Activated CD8-positive, alpha-beta memory T cell treated with anti-CD3 and anti-CD28 coated beads for 36 hours (primary cell): Measurements from ENCODE around the gene ADD1. TPM values are rescaled to one million over a fixed set of nuclear protein-coding genes. Genes with fewer than 3 reads are reported as not detected.

Experiments
- CTCF ChIA-PET: fragments of 350-600 bp; sonication (Branson Sonifier 250); formaldehyde crosslinking; loops from one replicate; lab custom pipeline; 2021; ENCODE audit warnings: antibody characterized with exemption; lab: Charles Lee
- POLR2A ChIA-PET: fragments of 350-600 bp; sonication (Branson Sonifier 250); formaldehyde crosslinking; loops from one replicate; lab custom pipeline; 2021; ENCODE audit warnings: antibody characterized with exemption; lab: Charles Lee
- total RNA-seq, 2 experiments: library from RNA; stranded (reverse); gene quantifications; one replicate each; pipeline ENCODE4 v1.2.3, GENCODE V29; 2021

Gene ADD1
- total RNA-seq, 2 experiments from 2014 or later, result 151 to 154 TPM

DNA sequence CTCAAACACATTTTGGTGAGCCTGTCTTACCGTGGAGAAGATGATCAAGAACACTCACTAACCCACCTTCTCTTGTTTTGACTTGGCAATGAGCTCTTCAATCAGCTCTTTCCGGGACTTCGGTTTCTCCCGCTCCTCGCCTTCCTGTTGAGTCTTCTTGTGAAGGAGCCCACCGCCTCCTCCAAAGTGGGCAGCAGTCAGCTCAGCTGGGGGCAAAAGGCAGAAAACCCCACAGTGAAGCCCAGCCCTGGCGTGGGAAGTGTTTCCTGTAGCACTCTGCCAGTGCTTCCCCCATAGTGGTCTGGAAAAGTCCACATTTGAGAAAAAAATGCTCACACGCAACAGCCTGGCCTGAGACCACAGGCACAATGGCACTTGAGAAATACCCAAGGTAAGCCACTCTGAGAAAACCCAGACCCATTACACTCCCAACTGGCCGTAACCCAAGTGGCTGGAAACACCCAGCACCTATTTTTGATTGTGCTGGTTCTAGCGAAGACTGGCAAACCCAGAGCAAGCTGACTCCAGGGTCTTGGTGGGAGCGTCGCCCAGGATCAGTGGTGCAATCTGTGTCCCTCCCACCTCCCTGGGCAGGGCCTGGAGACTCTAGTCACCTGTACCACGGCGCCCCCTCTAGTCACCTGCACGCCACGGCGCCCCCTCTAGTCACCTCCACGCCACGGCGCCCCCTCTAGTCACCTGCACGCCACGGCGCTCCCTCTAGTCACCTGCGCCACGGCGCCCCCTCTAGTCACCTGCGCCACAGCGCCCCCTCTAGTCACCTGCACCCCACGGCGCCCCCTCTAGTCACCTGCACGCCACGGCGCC is 110.9 kb downstream of the ADD1 start:
- ChIA-PET POLR2A (interaction anchor here (0.6 to 2.3 kb wide), 10 partner anchors 8 to 241 kb away, joined by 3 to 47 read pairs (median 4); partner anchors contain the start of genes GRK4 and NOP14), CTCF (interaction anchor here (0.6 to 4.8 kb wide), 14 partner anchors 8 to 156 kb away, joined by 3 to 37 read pairs (median 4); partner anchors contain the start of genes GRK4 and NOP14)

DNA sequence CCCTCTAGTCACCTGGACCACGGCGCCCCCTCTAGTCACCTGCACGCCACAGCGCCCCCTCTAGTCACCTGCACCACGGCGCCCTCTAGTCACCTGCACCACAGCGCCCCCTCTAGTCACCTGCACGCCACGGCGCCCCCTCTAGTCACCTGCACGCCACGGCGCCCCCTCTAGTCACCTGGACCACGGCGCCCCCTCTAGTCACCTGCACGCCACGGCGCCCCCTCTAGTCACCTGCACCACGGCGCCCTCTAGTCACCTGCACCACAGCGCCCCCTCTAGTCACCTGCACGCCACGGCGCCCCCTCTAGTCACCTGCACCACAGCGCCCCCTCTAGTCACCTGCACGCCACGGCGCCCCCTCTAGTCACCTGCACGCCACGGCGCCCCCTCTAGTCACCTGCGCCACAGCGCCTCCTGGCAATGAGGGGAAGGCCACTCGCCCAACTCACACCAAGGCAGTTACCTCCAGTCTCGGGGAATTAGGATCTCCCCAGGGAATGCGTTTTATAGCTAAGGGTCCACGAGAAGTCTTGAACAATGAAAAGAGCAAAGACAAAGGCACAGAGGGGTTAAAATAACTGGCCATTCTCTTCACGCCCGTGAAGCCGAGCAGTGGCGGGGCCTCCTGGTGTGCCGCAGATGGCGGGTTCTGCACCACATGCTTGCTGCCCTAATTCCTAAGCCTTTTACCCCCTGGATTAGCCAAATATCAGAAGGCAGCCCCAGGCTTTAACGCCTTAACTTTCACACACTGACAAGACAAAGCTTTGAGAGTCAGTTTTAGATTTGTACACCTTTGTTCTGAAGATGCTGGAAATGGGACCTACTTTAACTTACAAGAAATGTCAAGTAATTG is 111.8 kb downstream of the ADD1 start:
- POLR2A ChIA-PET, result interaction anchor here (0.7 to 2.3 kb wide), 2 partner anchors 19 to 20 kb away, joined by 3 to 47 read pairs; no protein-coding TSS in a partner anchor
- CTCF ChIA-PET, result interaction anchor here (1.2 to 4.8 kb wide), 4 partner anchors 8 to 192 kb away, joined by 4 to 37 read pairs (median 8); partner anchors contain the start of genes GRK4 and NOP14

DNA sequence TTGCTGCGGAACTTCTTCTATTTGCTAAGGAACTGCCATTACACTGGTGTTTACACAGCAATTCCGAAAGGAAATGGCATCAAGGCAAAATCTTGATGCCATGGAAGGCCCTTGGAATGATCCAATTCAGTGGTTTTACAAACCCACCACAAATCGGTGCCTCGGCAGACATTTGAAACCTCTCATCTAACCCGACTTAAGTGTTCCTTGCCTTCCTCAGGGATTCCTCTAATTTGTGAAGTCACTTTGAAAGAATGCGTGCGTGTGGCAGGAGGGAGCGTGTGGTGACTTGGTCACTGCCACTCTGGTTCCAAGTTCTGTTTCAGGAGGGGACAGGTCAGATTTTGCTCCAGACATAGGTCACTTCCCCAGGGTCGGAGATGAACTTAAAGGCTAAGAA is 114.8 kb downstream of the ADD1 start:
- ChIA-PET POLR2A (no interaction called here), CTCF (no interaction called here)

DNA sequence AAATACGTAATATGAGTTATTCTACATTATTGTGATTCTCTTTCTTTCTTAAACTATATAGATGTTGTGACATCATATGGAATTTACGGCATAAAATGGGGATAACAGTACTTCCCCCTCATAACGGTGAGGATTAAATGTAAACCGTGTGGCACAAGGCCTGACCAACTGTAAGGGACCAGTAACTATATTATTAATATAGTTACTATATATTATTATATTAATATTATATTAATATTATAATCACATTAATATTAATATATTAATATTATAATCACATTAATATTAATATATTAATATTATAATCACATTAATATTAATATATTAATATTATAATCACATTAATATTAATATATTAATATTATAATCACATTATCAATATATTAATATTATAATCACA is 116.8 kb downstream of the ADD1 start:
- CTCF ChIA-PET, result interaction anchor here (0.7 to 1.2 kb wide), 2 partner anchors 13 kb away, joined by 3 to 4 read pairs; no protein-coding TSS in a partner anchor
- POLR2A ChIA-PET, result interaction anchor here (0.6 to 0.9 kb wide), 2 partner anchors 25 to 119 kb away, joined by 3 to 7 read pairs; no protein-coding TSS in a partner anchor

DNA sequence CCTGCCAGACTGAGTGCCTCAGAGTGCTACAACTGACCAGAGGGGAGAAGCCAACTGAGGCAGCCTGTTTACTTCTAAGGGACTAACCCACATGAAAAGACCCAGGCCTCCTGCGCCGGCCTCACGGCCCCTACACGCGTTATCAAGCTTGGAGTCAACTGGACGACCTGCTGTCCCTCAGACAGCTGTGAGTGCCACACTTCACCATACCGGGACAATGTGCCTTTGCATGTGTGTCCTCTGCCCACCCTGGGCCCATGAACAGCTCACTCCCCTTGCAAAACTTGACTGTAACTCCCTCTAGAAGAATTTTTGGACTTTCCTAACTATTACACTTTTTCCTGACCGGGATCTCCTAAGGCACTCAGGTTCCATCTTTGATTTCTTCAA is 117.8 kb downstream of the ADD1 start:
- CTCF ChIA-PET, result interaction anchor here (0.6 to 3.2 kb wide), 2 partner anchors 25 kb away, joined by 4 to 18 read pairs; no protein-coding TSS in a partner anchor
- POLR2A ChIA-PET, result interaction anchor here (3.8 kb wide), 1 partner anchor 26 kb away, joined by 34 read pairs; no protein-coding TSS in a partner anchor

DNA sequence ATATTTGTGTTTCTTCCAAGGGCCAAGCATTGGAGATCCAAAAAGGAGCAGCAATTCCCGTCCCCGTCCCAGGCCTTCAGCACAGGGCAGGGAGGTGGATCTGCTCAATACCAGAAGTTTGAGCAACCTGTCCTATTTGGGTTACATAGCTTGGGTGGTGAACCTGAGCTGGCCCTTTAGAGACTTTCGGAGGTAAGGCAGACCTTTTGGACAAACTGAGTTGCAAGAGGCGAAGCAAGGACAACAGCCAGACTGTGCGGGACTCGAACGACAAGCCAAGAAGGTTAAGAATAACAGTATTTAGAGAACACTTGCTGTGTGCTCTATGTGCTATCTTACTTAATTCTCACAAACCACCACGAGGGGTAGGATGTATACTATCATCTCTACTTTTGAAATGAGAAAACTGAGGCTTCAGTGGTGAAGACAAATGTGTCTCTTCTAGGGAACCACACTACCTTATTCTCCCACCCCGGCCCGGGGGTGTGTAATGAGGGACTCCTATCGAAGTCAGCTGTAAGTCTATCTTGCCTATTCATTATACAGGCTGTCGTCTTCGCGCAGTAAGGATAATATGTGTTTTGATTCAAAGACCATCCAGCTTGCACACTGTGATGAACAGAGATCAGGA is 118.3 kb downstream of the ADD1 start:
- CTCF ChIA-PET, result interaction anchor here (0.7 to 3.2 kb wide), 8 partner anchors 8 to 198 kb away, joined by 3 to 18 read pairs (median 3); no protein-coding TSS in a partner anchor
- POLR2A ChIA-PET, result interaction anchor here (0.6 to 3.8 kb wide), 6 partner anchors 8 to 492 kb away, joined by 3 to 34 read pairs (median 4); partner anchors contain the start of gene RNF4

DNA sequence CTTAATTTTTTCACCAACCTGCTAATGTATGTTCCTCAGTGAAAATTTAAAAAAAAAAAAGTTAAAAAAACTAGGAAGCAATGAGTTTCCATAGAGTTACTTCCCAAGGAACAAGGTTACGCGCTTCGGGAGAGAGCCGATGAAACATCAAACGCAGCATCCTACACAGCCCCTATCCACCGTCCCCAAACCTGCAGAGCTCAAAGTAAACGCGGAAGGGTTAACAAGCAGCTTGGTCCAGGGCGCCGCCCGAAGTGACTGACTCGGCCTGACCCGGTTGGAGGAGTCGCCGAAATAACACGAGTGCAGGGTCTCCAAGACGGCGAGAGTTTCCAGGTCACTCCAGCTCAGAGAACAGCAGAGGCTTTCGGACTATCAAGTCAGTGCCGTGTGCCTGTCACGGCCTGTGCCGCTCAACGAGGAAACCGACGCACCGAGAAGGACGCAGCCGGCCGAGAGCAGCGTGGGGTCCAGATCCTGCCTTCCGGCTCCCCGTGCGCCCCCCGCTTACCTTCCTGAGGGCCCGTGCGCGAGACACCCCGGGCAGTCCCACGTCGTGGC is 119.0 kb downstream of the ADD1 start:
- ChIA-PET POLR2A (interaction anchor here (0.6 to 3.8 kb wide), 9 partner anchors 9 to 493 kb away, joined by 3 to 34 read pairs (median 3); partner anchors contain the start of gene RNF4), CTCF (interaction anchor here (0.7 to 3.2 kb wide), 10 partner anchors 8 to 199 kb away, joined by 3 to 18 read pairs (median 3); no protein-coding TSS in a partner anchor)

DNA sequence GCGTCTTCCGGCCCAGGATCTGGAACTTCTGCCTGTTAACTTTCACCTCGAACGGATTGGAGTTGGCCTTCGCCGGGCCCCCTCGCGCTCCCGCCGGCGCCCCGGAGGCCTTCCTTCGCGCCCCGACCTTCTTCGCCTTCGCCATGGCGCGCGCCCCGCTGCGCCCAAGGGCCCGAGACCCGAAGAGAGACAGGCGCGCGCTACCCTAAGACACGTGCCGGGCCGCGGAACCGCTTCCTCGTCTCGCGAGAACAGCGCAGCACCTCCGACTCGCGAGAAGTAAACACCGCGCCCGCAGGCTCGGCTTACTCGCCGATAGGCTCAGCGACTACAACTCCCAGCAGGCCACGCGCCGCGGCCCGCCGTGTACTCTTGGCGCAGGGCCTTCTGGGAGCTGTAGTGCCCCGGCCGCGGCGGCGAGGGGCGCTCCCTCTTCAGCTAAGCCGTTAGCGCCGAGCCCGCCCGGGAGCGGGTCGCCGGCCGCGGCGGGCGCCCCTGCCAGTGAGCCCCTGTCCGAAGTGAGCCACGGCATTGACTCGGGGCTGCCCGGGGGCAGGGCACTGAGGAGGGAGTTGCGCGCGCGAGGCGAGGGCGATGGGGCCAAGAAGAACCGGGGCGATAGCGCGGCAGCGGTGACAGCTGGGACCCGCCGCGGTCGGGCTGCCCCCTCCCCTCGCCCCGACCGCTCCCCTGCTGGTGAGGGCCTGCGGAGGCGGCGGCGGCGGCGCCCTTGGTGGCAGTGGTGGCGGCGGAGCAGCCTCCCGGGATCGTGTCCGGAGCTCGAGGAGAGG is 119.7 kb downstream of the ADD1 start, which contains the start of the genes GRK4 and NOP14:
GRK4 (plus strand) TSS at position 397 of the 791 bp plus-strand sequence. CDS start 500 bp downstream, outside the sequence.
NOP14 (minus strand) TSS at position 232 of the 791 bp plus-strand sequence; CDS start at position 145, 87 bp downstream.
- POLR2A ChIA-PET, result interaction anchor here (0.6 to 3.8 kb wide), 6 partner anchors 9 to 217 kb away, joined by 3 to 34 read pairs (median 5); no protein-coding TSS in a partner anchor
- CTCF ChIA-PET, result interaction anchor here (0.7 to 3.2 kb wide), 5 partner anchors 9 to 82 kb away, joined by 3 to 18 read pairs (median 9); no protein-coding TSS in a partner anchor

DNA sequence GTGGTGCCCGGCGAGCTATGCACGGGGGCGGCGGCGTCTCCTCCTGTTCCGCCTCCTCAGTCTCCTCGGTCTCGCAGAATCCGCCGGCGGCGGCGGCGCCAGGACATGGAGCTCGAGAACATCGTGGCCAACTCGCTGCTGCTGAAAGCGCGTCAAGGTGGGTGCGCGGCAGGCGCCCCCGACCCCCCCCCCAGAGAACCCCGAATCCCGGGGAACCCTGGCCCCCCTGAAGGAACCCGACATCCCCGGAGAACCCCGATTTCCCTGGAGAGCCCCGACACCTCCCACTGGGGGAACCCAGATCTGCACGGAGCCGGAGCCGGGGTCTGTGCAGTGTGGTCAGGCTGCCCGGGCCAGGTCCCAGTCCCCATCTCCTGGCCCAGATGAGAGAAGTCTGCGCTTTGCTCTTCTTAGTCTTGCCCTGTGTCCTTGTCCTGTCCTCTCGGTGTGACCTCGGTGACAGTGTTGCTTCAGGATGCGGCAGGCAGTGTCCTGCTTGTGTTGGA is 120.4 kb downstream of the ADD1 start:
- POLR2A ChIA-PET, result interaction anchor here (0.8 to 3.8 kb wide), 5 partner anchors 10 to 218 kb away, joined by 3 to 34 read pairs (median 6); no protein-coding TSS in a partner anchor
- CTCF ChIA-PET, result interaction anchor here (0.6 to 3.2 kb wide), 6 partner anchors 10 to 90 kb away, joined by 3 to 18 read pairs (median 7); no protein-coding TSS in a partner anchor

DNA sequence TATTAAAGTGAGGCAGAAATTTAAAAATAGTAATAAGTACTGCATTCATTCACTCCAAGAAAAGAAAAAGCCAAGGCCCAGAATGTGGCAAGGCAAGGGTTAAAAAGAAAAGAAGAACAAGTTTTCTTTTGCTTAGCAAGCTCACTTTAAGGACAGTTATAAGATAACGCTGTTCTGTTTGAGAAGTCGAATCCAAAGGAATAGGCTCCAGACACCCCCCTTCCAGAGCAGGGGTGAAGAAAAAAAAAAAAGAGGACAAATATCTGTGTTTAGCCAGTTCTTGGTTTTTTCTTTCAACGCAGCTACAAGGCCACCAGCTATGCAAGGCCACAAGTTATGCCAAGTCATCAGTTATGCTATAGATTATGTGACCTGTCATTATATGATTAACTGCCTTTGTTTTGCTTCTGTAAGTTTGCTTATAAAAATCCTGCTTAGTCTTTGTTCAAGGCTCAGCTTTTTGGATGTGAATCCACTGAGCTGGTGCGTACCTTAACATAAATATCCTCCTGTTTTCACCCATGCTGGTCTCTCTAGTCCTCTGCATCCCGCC is 121.1 kb downstream of the ADD1 start:
- CTCF ChIA-PET, result interaction anchor here (0.8 to 3.2 kb wide), 3 partner anchors 11 to 29 kb away, joined by 4 to 18 read pairs (median 9); no protein-coding TSS in a partner anchor
- POLR2A ChIA-PET, result no interaction called here

DNA sequence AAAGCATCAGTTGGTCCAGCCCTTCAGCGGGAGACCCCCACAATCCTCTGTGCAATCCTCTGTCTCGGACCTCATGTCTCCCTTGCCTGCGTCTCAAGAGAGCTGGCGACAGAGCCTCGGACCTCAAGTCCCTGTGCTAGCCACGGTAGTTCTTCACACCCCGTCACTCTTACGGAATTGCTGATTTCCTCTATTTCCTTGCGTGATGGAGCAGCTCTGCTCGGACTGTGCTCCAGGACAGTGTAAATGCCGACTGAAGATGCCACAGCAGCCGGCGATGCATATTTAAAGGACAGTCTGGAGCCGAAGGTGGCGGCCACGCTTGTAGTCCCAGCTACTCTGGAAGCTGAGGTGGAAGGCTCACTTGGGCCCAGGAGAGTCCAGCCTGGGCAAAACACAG is 121.6 kb downstream of the ADD1 start:
- ChIA-PET POLR2A (no interaction called here), CTCF (interaction anchor here (0.8 to 2.7 kb wide), 2 partner anchors 10 to 13 kb away, joined by 4 to 9 read pairs; no protein-coding TSS in a partner anchor)

DNA sequence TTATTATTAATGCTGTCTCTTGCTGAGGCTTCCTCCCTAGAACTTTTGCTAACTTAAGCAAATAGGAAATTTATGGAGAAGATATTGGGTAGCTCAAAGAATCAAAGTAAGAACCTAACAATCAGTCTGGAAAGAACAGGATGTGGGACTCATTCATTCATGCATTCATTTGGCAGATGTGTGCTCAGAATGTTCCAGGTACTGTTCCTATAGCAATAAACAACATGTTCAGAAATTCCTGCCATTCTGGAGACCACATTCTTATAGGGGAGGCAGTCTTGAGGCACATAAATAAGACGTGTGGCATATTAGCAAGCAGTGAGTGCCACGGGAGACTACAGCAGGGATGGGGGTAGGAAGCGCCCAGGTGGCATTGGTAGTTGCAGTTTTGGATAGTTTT is 124.7 kb downstream of the ADD1 start:
- ChIA-PET CTCF (interaction anchor here (1.2 kb wide), 1 partner anchor 69 kb away, joined by 3 read pairs; no protein-coding TSS in a partner anchor), POLR2A (no interaction called here)

DNA sequence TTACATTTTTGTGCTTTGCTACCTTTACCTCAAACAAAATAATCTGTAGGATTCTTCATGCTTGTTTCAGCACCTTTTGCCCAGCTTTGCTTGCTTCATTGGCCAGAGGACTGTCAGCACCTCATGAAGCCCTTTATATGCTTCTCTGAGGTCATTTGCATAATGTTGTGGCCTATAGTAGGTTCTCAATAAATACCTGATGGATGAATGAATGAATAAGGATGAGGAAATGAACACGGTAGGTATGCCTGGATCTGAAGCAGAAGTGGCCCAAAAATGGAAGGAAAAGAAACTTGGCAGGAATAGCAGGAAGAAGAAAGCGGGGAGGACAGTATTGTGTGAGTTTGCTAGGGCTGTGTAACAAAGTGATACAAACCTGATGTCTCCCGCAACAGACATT is 127.6 kb downstream of the ADD1 start:
- POLR2A ChIA-PET, result no interaction called here

DNA sequence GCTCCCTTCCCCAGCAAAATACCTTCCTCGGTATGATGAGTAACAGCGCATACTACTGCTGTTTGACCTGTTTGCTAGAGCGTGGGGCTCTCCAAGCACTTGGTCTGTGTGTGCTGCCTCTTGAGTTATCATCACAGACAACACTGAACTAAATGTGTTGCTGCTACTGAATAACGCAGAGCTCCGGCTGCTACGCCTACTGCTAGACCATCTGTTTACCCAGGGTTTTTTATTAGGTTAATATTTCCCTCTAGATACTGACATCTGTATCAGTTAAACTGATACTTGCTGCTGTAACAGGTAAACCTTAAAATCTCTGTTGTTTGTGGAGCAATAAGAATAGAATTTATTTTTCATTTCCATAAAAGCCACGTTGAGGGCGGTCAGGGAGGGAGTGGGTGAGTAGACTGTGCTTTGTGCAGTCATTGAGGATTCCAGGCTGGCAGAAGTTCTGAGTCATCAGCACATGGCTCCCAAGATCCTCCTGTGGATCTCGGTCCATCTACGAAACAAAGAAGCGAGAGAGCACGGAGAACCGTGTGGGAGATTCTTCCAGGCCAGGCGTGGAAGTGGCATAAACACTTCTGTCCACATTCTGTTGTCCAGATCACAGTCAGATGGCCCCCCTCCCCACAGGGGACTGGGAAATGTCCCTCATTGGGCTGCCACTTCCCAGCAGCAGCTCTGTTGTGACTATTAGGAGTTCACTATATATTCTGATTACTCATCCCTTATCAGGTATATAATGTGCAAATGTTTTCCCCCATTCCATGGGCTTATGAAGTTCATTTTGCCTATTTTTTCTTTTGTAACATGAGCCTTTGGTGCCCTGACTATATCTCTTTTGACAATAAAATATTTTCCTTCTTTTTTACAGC is 133.8 kb downstream of the ADD1 start:
- CTCF ChIA-PET, result interaction anchor here (0.6 to 3.5 kb wide), 12 partner anchors 14 to 64 kb away, joined by 3 to 28 read pairs (median 4); partner anchors contain the start of genes GRK4 and NOP14
- POLR2A ChIA-PET, result interaction anchor here (1.0 to 1.4 kb wide), 2 partner anchors 14 to 41 kb away, joined by 3 read pairs; partner anchors contain the start of genes GRK4 and NOP14

More for the DNA sequence above, 127.6 kb downstream of the ADD1 start:
- CTCF ChIA-PET, result no interaction called here
